NCI-H526 (cell line): ENCODE results near the gene CDK6.
"Not testable (repeated sequence)": the region's sequence is repeated elsewhere in the genome, so short reads cannot be mapped to it uniquely, and the experiment has no call there.

Source experiments
- DNase-seq, 2 experiments: peaks; one replicate each; lab custom pipeline; 2025; lab: John Stamatoyannopoulos, UW

CDK6 gene

GRCh38 chr7:92761391-92762097, 74.8 kb downstream of the CDK6 start:
- DNase-seq = no peak

- no peak for DNase-seq
Observed at GRCh38 chr7:92758796-92759431, 77.5 kb downstream of the CDK6 start.

DNA sequence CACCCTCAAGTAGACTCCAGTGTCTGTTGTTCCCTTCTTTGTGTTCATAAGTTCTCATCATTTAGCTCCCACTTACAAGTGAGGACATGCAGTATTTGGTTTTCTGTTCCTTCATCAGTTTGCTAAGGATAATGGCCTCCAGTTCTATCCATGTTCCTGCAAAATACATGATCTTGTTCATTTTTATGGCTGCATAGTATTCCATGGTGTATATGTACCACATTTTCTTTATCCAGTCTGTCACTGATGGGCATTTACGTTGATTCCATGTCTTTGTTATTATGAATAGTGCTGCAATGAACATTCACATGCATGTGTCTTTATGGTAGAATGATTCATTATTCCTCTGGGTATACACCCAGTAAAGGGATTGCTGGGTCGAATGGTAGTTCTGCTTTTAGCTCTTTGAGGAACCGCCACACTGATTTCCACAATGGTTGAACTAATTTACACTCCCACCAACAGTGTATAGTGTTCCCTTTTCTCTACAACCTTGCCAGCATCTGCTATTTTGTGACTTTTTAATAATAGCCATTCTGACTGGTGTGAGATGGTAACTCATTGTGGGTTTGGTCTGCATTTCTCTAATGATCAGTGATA, 79.0 kb downstream of the CDK6 start:
- not testable (repeated sequence) for DNase-seq

DNA sequence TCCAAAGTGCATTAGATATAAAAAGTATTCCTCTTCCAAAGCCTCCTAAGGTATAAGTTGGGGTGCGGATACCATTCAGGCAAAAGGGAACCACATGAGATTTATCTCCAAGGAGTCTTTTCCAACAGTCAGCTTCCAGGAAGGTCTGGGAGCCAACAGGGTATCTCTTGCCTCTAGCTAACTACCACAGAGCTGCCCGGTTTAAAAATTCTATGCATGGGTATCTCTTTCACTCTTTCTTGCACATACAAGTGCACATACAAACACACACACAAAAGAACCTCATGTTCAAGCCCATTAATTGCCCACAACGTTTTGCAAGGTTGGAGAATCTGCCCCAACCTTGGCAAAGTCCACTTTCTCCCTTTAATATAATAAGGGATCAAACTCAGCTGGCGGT, 80.7 kb downstream of the CDK6 start:
- DNase-seq = no peak

DNA sequence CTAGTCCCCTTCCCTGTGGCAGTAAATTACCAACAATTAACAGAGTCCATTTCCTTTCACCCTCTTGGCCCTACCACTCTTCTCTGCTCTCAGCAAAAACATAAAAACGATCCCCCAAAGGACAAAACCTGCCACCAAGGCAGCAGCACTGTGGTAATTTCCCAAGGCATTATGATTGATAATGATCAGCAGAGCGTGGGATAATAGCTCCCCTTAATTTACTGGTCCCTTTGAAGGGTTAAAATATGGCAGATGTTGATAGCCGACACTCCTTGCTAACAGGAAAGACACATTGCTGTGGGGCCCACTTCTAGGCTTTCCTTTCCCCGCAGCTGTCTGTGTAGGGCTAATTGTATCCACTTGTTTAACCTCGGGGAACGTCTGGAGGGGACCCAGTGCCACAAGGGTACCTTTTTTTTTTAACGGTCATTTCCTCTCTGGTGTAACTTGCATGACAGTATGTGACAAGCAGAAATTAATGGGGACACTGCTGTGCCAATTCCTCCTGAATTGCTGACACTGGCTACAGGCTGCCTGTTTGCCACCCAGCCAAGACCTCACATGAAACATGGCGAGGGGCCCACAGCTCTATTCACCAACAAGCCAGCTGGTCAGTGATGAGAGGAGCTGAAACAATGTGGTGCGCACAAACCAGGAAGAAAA, 81.3 kb downstream of the CDK6 start:
- no peak for DNase-seq

DNA sequence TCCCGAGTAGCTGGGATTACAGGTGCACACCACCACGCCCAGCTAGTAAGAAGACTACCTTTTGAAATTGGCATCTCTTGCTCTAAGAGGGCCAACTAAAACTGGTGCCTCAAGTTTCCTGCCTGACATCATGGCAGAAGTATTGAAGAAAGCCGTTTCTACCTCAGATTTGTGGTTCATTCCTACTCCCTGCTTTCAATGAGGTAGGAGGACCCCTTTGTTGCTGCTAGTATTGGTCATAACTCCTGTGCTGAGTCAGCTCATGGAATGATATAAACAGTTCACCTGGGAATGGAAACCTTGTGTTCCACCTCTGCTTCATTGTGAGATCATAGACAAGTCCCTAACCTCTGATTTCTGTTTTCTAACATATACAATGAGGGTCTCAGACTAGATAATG, 82.8 kb downstream of the CDK6 start:
- DNase-seq = no peak

- DNase-seq = no peak
Observed at GRCh38 chr7:92751902-92752901, 84.2 kb downstream of the CDK6 start.

DNA sequence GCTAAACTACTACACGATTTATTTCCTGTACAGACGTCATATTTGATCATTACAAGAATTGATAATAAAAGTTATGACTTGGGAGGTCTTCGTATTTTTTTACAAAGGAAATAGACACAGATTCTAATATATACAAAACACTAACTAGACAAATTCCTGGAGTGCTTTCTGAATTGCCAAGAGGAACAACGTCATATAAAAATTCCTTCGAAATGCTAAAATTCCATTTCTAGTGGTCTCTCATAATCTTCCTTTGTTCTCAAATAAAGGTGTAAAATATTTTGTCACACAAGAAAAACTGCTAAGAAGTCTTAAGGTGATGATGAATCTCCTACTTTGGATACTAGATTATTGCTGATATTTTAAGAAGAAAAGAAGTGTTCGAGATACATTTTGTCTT, 85.4 kb downstream of the CDK6 start:
- no peak for DNase-seq

GRCh38 chr7:92750447-92750839, 85.9 kb downstream of the CDK6 start:
- DNase-seq = no peak

GRCh38 chr7:92749832-92750446, 86.4 kb downstream of the CDK6 start:
- DNase-seq = no peak

- DNase-seq = no peak
Observed at GRCh38 chr7:92749327-92749755, 87.0 kb downstream of the CDK6 start.

GRCh38 chr7:92748495-92748894, 87.9 kb downstream of the CDK6 start:
- DNase-seq = no peak

DNA sequence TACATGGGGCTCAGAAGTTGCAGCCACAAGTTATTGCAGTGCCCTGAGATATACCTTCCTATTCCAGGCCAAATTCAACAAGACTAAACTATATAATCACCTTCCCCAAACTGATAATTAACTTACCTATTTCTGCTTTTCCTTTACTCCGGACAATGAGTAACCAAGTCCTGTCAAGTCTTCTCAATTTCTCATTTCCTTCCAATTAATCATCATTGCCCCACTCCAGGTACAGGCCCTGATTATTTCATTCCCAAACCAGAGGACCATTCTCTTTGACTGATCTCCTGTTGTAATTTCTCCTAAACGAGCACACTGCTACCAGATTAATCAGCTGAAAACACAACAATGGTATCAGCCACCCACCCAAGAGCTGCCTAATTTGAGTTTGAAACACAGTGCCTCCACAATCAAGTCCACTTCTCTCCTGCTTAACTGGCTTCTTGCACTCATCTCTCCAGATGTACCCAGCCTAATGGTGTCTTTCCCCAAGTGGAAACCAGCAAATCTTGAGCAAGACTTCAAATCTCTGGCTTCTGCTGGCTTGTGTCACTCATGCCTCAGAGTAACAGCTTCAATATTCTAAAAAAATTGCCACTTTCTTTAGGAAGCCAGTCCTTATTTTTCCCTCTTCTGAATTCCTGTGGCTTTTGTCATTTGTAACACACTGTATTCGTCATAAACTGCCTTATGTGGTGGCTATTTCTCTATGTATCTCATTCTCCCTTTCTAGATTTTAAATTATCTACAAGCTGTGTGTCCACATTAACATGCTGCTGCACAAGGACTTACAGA, 89.1 kb downstream of the CDK6 start:
- DNase-seq = no peak

- DNase-seq = no peak
Observed at GRCh38 chr7:92745241-92745640, 91.1 kb downstream of the CDK6 start.

- DNase-seq = not testable (repeated sequence)
Observed at GRCh38 chr7:92744180-92744579, 92.2 kb downstream of the CDK6 start.

DNA sequence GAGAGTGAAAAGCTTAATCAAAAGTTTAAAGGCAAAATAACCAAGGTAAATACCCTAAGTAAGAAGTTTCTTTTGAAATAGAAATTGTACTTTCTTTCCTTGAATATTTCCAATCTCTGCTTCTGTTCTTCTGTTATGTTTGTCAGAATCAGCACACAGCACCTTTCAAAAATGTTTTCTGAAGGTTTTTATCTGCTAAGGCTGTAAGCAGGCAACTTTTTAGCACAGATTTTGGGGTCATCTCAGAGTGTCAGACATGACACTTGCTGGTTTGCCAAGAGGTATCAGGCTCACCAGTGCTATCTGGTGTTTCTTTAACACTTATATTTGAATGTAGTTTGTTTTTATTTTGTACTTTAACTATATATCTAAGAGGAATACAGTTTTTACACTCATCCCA, 94.2 kb downstream of the CDK6 start:
- no peak for DNase-seq

- peak in 1 of 2 experiments; percentile 23 for DNase-seq
Observed at GRCh38 chr7:92740700-92741126, 95.7 kb downstream of the CDK6 start.

- no peak for DNase-seq
Observed at GRCh38 chr7:92740134-92740533, 96.2 kb downstream of the CDK6 start.

GRCh38 chr7:92739091-92739490, 97.3 kb downstream of the CDK6 start:
- no peak for DNase-seq

GRCh38 chr7:92737706-92738105, 98.7 kb downstream of the CDK6 start:
- DNase-seq = no peak
